Body of pancreas (tissue), 4 donors: ENCODE data around the gene DAPP1.

Experiments used
- CTCF ChIP-seq, 7 experiments: fragments of 450-650 bp in 4 of 7; fragments of 200-600 bp in 3 of 7; sonication (generic) in 3 of 7; IDR thresholded peaks; one replicate each; pipeline ENCODE4 v1.5.1; 2016 to 2019; ENCODE audit warnings: antibody characterized with exemption in 7 of 7
- POLR2A ChIP-seq, 3 donors: fragments of 450-650 bp; IDR thresholded peaks; one replicate each; pipeline ENCODE4 v1.6.1; 2016; ENCODE audit warnings: antibody characterized with exemption in 3 of 3, mild to moderate bottlenecking in 2 of 3

GRCh38 chr4:99809326-99809725 is 7.3 kb upstream of the DAPP1 start:
- TF ChIP-seq CTCF (IDR thresholded peaks at IDR 0.05), result no peak
- no peak for TF ChIP-seq POLR2A (IDR thresholded peaks at IDR 0.05)
